SKM-1 treated with dmso at 0.1 percent for 144 hours (cell line): Measurements from ENCODE around the gene PRUNE2.
"Not testable (repeated sequence)": the region's sequence is repeated elsewhere in the genome, so short reads cannot be mapped to it uniquely, and the experiment has no call there.

Source experiments
- DNase-seq: peaks from one replicate; lab custom pipeline; 2025; ENCODE audit not compliant: unreplicated experiment; lab: John Stamatoyannopoulos, UW

Gene PRUNE2

GRCh38 chr9:76800901-76801300, 105.0 kb downstream of the PRUNE2 start:
- no peak for DNase-seq

GRCh38 chr9:76799473-76799872, 106.4 kb downstream of the PRUNE2 start:
- no peak for DNase-seq

GRCh38 chr9:76798527-76798926, 107.4 kb downstream of the PRUNE2 start:
- DNase-seq, result no peak

- DNase-seq, result no peak
Observed at GRCh38 chr9:76796296-76796695, 109.6 kb downstream of the PRUNE2 start.

- no peak for DNase-seq
Observed at GRCh38 chr9:76793784-76794431, 112.0 kb downstream of the PRUNE2 start.

GRCh38 chr9:76789840-76790239, 116.1 kb downstream of the PRUNE2 start:
- no peak for DNase-seq

- DNase-seq, result no peak
Observed at GRCh38 chr9:76787677-76788076, 118.2 kb downstream of the PRUNE2 start.

- DNase-seq, result no peak
Observed at GRCh38 chr9:76785501-76785900, 120.4 kb downstream of the PRUNE2 start.

- no peak for DNase-seq
Observed at GRCh38 chr9:76784881-76785280, 121.0 kb downstream of the PRUNE2 start.

- no peak for DNase-seq
Observed at GRCh38 chr9:76772686-76773445, 133.0 kb downstream of the PRUNE2 start.

- no peak for DNase-seq
Observed at GRCh38 chr9:76766126-76766525, 139.8 kb downstream of the PRUNE2 start.

GRCh38 chr9:76764138-76764537, 141.8 kb downstream of the PRUNE2 start, which contains the start of gene PCA3:
PCA3 (plus strand) TSS chr9:76764438.
- DNase-seq, result no peak

- no peak for DNase-seq
Observed at GRCh38 chr9:76761448-76761847, 144.5 kb downstream of the PRUNE2 start.

- no peak for DNase-seq
Observed at GRCh38 chr9:76759732-76760131, 146.2 kb downstream of the PRUNE2 start.

GRCh38 chr9:76758476-76758875, 147.4 kb downstream of the PRUNE2 start:
- DNase-seq, result no peak

- no peak for DNase-seq
Observed at GRCh38 chr9:76756941-76757673, 148.8 kb downstream of the PRUNE2 start.

GRCh38 chr9:76756268-76756640, 149.7 kb downstream of the PRUNE2 start:
- peak; percentile 31 for DNase-seq

GRCh38 chr9:76751001-76751400, 154.9 kb downstream of the PRUNE2 start:
- no peak for DNase-seq

- DNase-seq, result no peak
Observed at GRCh38 chr9:76744336-76744735, 161.6 kb downstream of the PRUNE2 start.

GRCh38 chr9:76743931-76744330, 162.0 kb downstream of the PRUNE2 start:
- DNase-seq, result no peak

- DNase-seq, result not testable (repeated sequence)
Observed at GRCh38 chr9:76742890-76743289, 163.0 kb downstream of the PRUNE2 start.

- DNase-seq, result no peak
Observed at GRCh38 chr9:76741524-76741923, 164.4 kb downstream of the PRUNE2 start.
